ENCODE data around the gene C16orf89.

DNA sequence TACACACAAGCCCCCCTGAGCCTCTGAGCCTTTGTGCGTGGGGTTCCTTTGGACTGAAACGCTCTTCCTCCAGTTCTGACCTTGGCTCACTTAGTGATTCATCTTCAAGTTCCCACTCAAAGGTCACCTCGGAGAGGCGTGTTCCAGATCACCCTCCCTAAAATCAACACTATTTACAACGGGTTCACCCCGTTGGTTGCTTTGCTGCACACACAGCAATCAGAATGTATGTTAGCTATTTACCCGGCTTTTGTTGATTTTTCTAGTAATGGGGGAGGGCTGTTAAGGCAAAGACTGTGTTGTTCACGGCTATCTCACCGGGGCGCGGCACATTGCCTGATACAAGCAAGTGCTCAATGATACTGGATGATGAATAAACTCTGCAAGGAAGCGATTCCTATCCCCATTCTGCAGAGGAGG, 33.0 kb downstream of the C16orf89 start:
- TF ChIP-seq, protein P1, sequence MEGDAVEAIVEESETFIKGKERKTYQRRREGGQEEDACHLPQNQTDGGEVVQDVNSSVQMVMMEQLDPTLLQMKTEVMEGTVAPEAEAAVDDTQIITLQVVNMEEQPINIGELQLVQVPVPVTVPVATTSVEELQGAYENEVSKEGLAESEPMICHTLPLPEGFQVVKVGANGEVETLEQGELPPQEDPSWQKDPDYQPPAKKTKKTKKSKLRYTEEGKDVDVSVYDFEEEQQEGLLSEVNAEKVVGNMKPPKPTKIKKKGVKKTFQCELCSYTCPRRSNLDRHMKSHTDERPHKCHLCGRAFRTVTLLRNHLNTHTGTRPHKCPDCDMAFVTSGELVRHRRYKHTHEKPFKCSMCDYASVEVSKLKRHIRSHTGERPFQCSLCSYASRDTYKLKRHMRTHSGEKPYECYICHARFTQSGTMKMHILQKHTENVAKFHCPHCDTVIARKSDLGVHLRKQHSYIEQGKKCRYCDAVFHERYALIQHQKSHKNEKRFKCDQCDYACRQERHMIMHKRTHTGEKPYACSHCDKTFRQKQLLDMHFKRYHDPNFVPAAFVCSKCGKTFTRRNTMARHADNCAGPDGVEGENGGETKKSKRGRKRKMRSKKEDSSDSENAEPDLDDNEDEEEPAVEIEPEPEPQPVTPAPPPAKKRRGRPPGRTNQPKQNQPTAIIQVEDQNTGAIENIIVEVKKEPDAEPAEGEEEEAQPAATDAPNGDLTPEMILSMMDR (IDR thresholded peaks at IDR 0.05) = no peak
- no peak for TF ChIP-seq POLR2A (IDR thresholded peaks at IDR 0.05; ENCODE audit: low read depth)

Measured in esophagus muscularis mucosa (tissue), 3 donors.